Transverse colon (tissue), 4 donors: ENCODE data around the gene EIF1AD. TPM values are rescaled to one million over a fixed set of nuclear protein-coding genes. Genes with fewer than 3 reads are reported as not detected.

Experiments
- DNase-seq: peaks from one replicate; pipeline ENCODE4 v3.0.0-alpha.2; 2019
- H3K27ac ChIP-seq, 4 donors: fragments of 200-600 bp; sonication (generic); 2 replicates each; pipeline ENCODE4 v1.5.1; 2016 to 2018; ENCODE audit warnings: inconsistent platforms in 4 of 4
- H3K27me3 ChIP-seq: fragments of 200-600 bp; sonication (generic); 2 replicates; pipeline ENCODE4 v1.5.1; 2017; ENCODE audit warnings: inconsistent platforms
- H3K36me3 ChIP-seq, 4 donors: fragments of 200-600 bp; sonication (generic); 2 replicates each; pipeline ENCODE4 v1.5.1; 2017 to 2019; ENCODE audit warnings: inconsistent platforms in 4 of 4
- H3K4me1 ChIP-seq, 4 donors: fragments of 200-600 bp; sonication (generic); 2 replicates each; pipeline ENCODE4 v1.5.1; 2017 to 2020; ENCODE audit warnings: inconsistent platforms in 4 of 4
- H3K4me3 ChIP-seq, 4 donors: fragments of 200-600 bp; sonication (generic); 1 replicate in 1 of 4; 2 replicates in 3 of 4; pipeline versions ENCODE4 v1.5.1 to v1.6.1; 2017 to 2019; ENCODE audit warnings: inconsistent platforms in 4 of 4
- H3K9me3 ChIP-seq, 2 donors: fragments of 200-600 bp; sonication (generic); 2 replicates each; pipeline ENCODE4 v1.5.1; 2017 to 2019; ENCODE audit warnings: inconsistent platforms in 2 of 2
- EP300 ChIP-seq: sonication (generic); formaldehyde crosslinking; IDR thresholded peaks from one replicate; pipeline ENCODE4 v1.6.1; 2017; ENCODE audit warnings: antibody characterized with exemption, low read depth
- POLR2A ChIP-seq: fragments of 450-650 bp; IDR thresholded peaks from one replicate; pipeline ENCODE4 v1.6.1; 2016; ENCODE audit warnings: antibody characterized with exemption, mild to moderate bottlenecking, moderate library complexity
- POLR2AphosphoS5 ChIP-seq, 3 donors: sonication (generic); formaldehyde crosslinking; IDR thresholded peaks; one replicate each; pipeline ENCODE4 v1.6.1; 2016; ENCODE audit warnings: antibody characterized with exemption in 3 of 3
- WGBS, 2 donors: methylation state at CpG; one replicate each; pipeline ENCODE4 v1.1.5; 2018; ENCODE audit warnings: low coverage in 1 of 2; 5-methylcytosine and 5-hydroxymethylcytosine counted together
- in situ Hi-C, 4 donors: fragments of 200-750 bp; cut with MboI; loops; one replicate each; pipeline versions ENCODE4 v1.15.0 to v1.15.1; 2017; ENCODE audit warnings: low sequenced_read_pairs in 3 of 4, low pct_ligation_motif_present in 1 of 4, low pct_unique_long_range_greater_than_20kb in 1 of 4
- intact Hi-C: fragments of 100-400 bp; cut with DNase I; formaldehyde crosslinking; loops from one replicate; pipeline ENCODE4 v1.15.1; 2023; ENCODE audit warnings: low total_unique reads
- total RNA-seq, 4 donors: library from RNA; depleted of rRNA; stranded (reverse); fragments of >200 nt; gene quantifications; one replicate each; pipeline ENCODE4 v1.1.0, GENCODE V29; 2016
- TF ChIP-seq, protein P1 (sequence below), 5 experiments: fragments of 200-600 bp in 3 of 5; fragments of 450-650 bp in 2 of 5; sonication (generic) in 3 of 5; IDR thresholded peaks; 1 replicate in 2 of 5; 2 replicates in 3 of 5; pipeline ENCODE4 v1.5.1; 2016 to 2017; ENCODE audit warnings: antibody characterized with exemption in 5 of 5, inconsistent platforms in 3 of 5, mild to moderate bottlenecking in 2 of 5, moderate library complexity in 1 of 5

Gene EIF1AD
- total RNA-seq, 4 donors from 2014 or later = 14.6 to 82.6 (median 31.2) TPM

DNA sequence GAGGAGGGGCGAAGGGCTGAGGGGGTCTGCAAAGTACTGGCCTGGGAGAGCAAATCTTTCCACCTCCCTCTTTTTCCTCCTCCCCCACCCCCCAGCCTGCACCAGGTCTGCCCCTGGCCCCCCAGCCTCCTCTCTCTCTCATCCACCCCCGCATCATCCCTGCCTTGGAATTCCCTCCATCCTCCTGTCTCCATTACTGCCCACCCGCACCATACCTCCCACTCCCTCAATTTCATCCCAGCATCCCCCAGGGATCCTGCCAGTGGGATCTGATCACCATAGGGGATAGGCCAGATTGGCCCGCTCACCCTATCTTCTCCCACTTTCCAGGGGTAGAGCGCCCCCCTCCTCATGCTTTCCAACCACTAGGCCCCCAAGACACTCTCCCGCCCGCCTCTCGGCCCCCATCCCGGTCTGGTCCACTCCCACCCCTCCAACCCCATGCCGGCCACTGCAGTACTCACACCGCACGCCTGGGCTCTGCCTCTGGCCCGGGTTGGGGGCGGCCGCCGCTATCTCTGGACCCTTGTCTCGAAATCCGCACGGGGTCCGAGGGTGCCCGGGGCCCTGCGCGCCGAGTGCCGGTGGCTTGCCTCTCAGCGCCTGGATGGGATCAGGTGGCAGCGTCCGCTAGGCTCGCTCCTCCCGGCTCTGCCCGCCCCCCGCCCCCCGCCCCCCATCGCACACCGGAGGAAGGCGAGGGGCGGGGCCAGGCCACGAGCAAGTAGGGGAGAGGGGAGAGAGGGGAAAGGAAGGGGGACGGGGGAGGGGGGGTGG is 46.8 kb upstream of the EIF1AD start, which contains the start of gene GAL3ST3:
Gene GAL3ST3, minus strand, starts transcription at position 615 of the 777 bp plus-strand sequence. CDS start 3,746 bp downstream, outside the sequence.
- TF ChIP-seq POLR2A = no peak
- TF ChIP-seq, protein P1, sequence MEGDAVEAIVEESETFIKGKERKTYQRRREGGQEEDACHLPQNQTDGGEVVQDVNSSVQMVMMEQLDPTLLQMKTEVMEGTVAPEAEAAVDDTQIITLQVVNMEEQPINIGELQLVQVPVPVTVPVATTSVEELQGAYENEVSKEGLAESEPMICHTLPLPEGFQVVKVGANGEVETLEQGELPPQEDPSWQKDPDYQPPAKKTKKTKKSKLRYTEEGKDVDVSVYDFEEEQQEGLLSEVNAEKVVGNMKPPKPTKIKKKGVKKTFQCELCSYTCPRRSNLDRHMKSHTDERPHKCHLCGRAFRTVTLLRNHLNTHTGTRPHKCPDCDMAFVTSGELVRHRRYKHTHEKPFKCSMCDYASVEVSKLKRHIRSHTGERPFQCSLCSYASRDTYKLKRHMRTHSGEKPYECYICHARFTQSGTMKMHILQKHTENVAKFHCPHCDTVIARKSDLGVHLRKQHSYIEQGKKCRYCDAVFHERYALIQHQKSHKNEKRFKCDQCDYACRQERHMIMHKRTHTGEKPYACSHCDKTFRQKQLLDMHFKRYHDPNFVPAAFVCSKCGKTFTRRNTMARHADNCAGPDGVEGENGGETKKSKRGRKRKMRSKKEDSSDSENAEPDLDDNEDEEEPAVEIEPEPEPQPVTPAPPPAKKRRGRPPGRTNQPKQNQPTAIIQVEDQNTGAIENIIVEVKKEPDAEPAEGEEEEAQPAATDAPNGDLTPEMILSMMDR (IDR thresholded peaks at IDR 0.05) = no peak
- TF ChIP-seq EP300 = no peak
- TF ChIP-seq POLR2AphosphoS5 (IDR thresholded peaks at IDR 0.05) = no peak
- intact Hi-C loops = no loop called here
- in situ Hi-C loops = no loop called here

DNA sequence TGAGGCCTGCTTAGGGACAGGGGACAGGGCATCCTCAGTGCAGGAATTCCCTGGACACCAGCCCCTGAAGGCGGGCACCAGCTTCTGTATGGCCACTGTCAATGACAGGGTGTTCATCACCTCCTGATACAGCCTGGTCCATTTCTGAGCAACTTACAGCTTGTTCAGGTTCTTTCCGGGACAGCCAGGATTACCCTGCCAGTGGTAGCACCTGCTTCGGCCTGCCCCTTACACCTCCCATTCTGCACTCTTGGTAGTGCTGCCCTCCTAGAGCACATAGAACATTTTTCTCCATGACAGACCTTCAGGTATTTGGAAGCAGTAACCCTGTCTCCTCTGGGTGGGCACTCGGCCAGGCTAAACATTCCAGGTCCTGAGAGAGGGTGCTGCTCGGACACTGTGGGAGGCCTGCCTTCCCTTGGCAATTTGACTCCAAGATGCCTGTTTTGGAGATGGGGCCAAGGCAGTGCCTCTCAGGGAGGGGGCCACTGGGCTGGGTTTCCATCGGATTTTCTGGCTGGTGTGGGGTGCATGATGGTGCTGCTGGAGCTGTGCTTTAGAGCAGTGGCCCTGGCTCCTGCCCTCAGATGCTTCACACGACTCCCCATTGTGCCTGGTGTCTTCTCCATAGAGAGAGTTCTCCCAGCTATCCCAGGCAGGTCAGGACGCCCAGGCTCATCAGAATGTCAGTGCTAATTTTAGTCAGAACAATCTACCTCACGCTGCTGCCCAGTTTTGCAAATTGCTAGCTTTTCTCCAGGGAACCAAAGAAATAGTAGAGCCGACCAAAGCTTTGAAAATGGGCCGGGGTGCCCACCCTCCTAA is 45.8 kb upstream of the EIF1AD start:
- 73% methylated on average over 11 of the region's 11 CpGs; no CpG with 5 or more reads in 1 of the 2 donors for WGBS, 2 donors
- TF ChIP-seq, protein P1 (IDR thresholded peaks at IDR 0.05) = no peak
- TF ChIP-seq EP300 (no peak), POLR2A (no peak), POLR2AphosphoS5 (IDR thresholded peaks at IDR 0.05) (no peak)
- Histone ChIP-seq H3K4me3 (no peak overlapping the region), H3K9me3 (no peaks in the 10 kb centered on the region), H3K27ac (no peak overlapping the region), H3K4me1 (peaks cover 0 to 17% (median 15%) of the 10 kb centered on the region in 4 donors), H3K27me3 (peaks cover 18% of the 10 kb centered on the region), H3K36me3 (no peaks in the 10 kb centered on the region)
- in situ Hi-C loops (no loop called here), intact Hi-C loops (no loop called here)
- no peak for DNase-seq

More for the DNA sequence above, 46.8 kb upstream of the EIF1AD start, which contains the start of gene GAL3ST3:
- H3K4me1 ChIP-seq = peaks cover 5 to 27% (median 24%) of the 10 kb centered on the region in 4 donors
- H3K27ac ChIP-seq = no peak within 1 kb of the TSS
- H3K4me3 ChIP-seq = no peak within 1 kb of the TSS
- H3K36me3 ChIP-seq = no peaks in the 10 kb centered on the region
- peaks cover 18% of the 10 kb centered on the region for H3K27me3 ChIP-seq
- no peaks in the 10 kb centered on the region for H3K9me3 ChIP-seq
- no peak for DNase-seq
- 52% methylated on average over 26 of the region's 39 CpGs; no CpG with 5 or more reads in 1 of the 2 donors for WGBS, 2 donors

DNA sequence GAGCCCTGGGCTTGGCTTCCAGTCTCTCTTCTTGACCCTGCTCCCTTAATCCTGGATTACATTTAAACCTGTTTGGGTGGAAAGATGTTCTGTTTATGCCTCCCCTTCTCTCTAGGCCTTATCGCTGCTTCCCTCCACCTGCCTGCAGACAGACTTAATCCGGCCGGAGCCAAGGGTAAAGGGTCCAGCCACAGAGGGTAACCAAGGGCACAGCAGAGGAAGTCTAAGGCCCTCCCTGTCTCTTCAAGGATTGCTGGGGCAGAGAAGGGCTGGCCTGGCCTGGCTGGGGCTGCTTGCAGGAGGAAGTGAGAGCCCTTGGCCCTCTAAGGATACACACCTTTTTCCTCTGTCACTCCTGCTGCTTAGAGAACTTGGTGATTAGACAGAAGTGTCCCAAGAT is 44.9 kb upstream of the EIF1AD start:
- H3K27ac ChIP-seq = no peak overlapping the region
- 98% methylated on average over 3 of the region's 3 CpGs; no CpG with 5 or more reads in 1 of the 2 donors for WGBS, 2 donors
- in situ Hi-C loops (no loop called here), intact Hi-C loops (no loop called here)
- no peaks in the 10 kb centered on the region for H3K9me3 ChIP-seq
- H3K4me1 ChIP-seq = peaks cover 0 to 17% (median 14%) of the 10 kb centered on the region in 4 donors
- H3K27me3 ChIP-seq = peaks cover 18% of the 10 kb centered on the region
- no peak for DNase-seq
- no peak overlapping the region for H3K4me3 ChIP-seq
- no peaks in the 10 kb centered on the region for H3K36me3 ChIP-seq
- TF ChIP-seq POLR2AphosphoS5 (IDR thresholded peaks at IDR 0.05) = no peak
- TF ChIP-seq, protein P1 (IDR thresholded peaks at IDR 0.05) = no peak

DNA sequence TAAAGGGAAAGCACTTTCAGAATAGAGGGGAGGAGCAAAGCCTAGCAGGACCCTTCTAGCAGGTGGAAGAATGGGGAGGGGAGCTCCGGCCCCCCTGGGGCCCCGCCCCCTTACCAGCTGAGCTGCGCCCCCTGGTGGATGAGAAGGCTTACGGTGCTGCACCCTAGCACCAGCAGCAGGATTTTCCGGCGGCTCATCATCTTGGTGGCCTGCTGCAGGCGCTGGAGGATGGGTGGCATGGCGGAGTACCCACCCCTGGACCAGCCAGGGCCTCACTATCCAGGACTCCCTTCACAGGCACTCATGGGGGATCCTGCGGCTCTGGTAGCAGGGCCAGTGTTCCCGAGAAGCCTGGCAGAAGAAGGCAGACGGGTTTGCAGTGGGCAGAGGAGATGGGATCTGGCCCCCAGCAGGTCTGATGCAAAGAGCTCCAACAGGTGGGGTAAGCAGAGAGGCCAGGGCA is 43.3 kb upstream of the EIF1AD start:
- H3K4me1 ChIP-seq = peaks cover 0 to 7% (median 4%) of the 10 kb centered on the region in 4 donors
- no peak overlapping the region for H3K4me3 ChIP-seq
- peaks cover 18% of the 10 kb centered on the region for H3K27me3 ChIP-seq
- DNase-seq = peak; percentile 83
- H3K27ac ChIP-seq = no peak overlapping the region
- WGBS, 2 donors = 13% methylated on average over 11 of the region's 11 CpGs; no CpG with 5 or more reads in 1 of the 2 donors
- in situ Hi-C loops (no loop called here), intact Hi-C loops (no loop called here)
- TF ChIP-seq POLR2AphosphoS5 (IDR thresholded peaks at IDR 0.05) (no peak), POLR2A (no peak), EP300 (no peak)
- TF ChIP-seq, protein P1 (IDR thresholded peaks at IDR 0.05) = peak; percentile 77 to 94 (median 92)
- H3K9me3 ChIP-seq = no peaks in the 10 kb centered on the region
- no peaks in the 10 kb centered on the region for H3K36me3 ChIP-seq
